ENCODE measurements around the gene COX6B2. TPM values are rescaled to one million over a fixed set of nuclear protein-coding genes. Genes with fewer than 3 reads are reported as not detected.

COX6B2 gene
- total and polyA plus RNA-seq, 2 of the 8 experiments (the other 6 are each of a cell fraction or from before 2014, with no cell fraction given): 4.9 to 6.4 TPM

GRCh38 chr19:55336101-55336500, 18.4 kb downstream of the COX6B2 start (continued):
- TF ChIP-seq ATF2 (IDR thresholded peaks at IDR 0.05; ENCODE audit: low read length) (no peak), TAF7 (optimal IDR thresholded peaks at IDR 0.05; ENCODE audit: borderline replicate concordance, low read depth, low read length) (no peak), GTF2F1 (IDR thresholded peaks at IDR 0.05; ENCODE audit: borderline replicate concordance, low read depth, low read length) (no peak), CTBP2 (IDR thresholded peaks at IDR 0.05; ENCODE audit: borderline replicate concordance, insufficient read depth, insufficient read length, low read length) (no peak), RNF2 (IDR thresholded peaks at IDR 0.05; ENCODE audit: borderline replicate concordance, low read depth, low read length, missing control alignments, poor library complexity, severe bottlenecking) (no peak)

All from H1 (cell line).